Fibroblast of lung (primary cell): ENCODE measurements around the gene HAUS2.

Experiments used
- CTCF ChIP-seq, 2 donors: IDR thresholded peaks in 1 of 2; conservative IDR thresholded peaks in 1 of 2; 1 replicate in 1 of 2; 2 replicates in 1 of 2; pipeline ENCODE4 v1.5.1; 2011 to 2012; ENCODE audit warnings: low read length in 2 of 2, control low read depth in 1 of 2, inconsistent platforms in 1 of 2, low read depth in 1 of 2, mild to moderate bottlenecking in 1 of 2
- EZH2 ChIP-seq: IDR thresholded peaks from 2 replicates; pipeline ENCODE4 v1.5.1; 2012; ENCODE audit warnings: low read length, control low read depth, mild to moderate bottlenecking; ENCODE audit errors: missing control alignments

DNA sequence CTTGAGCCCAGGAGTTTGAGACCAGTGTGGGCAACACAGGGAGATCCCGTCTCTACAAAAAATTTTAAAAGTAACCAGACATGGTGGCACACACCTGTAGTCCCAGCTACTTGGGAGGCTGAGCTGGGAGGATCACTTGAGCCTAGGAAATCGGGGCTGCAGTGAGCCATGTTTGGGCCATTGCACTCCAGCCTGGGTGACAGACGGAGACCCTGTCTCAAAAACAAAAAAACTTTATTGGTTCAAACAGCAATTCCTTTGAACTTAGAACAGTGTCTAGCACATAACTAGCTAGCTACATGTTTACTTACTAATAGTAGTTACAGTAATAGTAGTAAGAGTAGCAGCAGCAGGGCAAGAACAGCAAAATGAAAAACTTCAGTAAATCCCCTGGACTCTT lies 10.1 kb downstream of the HAUS2 start:
- TF ChIP-seq CTCF (conservative IDR thresholded peaks at IDR 0.05 in 1 of 2, IDR thresholded peaks at IDR 0.05 in 1 of 2; ENCODE audit: low read depth in 1 of 2, low read length in 2 of 2) (no peak), EZH2 (no peak)
